HG02943 (cell line): Measurements from ENCODE around the gene DEPDC1B.
"Not testable (repeated sequence)": the region's sequence is repeated elsewhere in the genome, so short reads cannot be mapped to it uniquely, and the experiment has no call there.

ENCODE experiments used
- ATAC-seq: cut with Tn5 transposase; IDR thresholded peaks from one replicate; pipeline ENCODE4 v1.9.1; 2021; ENCODE audit warnings: mild to moderate bottlenecking, low read depth, moderate library complexity; ENCODE audit not compliant: unreplicated experiment

DEPDC1B gene

GRCh38 chr5:60594715-60595477 lies 105.1 kb downstream of the DEPDC1B start:
- ATAC-seq: no peak

GRCh38 chr5:60590172-60590571 lies 109.8 kb downstream of the DEPDC1B start:
- no peak for ATAC-seq

GRCh38 chr5:60587312-60587711 lies 112.7 kb downstream of the DEPDC1B start:
- ATAC-seq: not testable (repeated sequence)

GRCh38 chr5:60586307-60586901 lies 113.6 kb downstream of the DEPDC1B start:
- ATAC-seq: no peak

- no peak for ATAC-seq
These were observed 114.3 kb downstream of the DEPDC1B start for GRCh38 chr5:60585618-60586017.

- ATAC-seq: no peak
These were observed 115.7 kb downstream of the DEPDC1B start for GRCh38 chr5:60584304-60584703.

GRCh38 chr5:60583616-60584015 lies 116.3 kb downstream of the DEPDC1B start:
- ATAC-seq: no peak

- ATAC-seq: no peak
These were observed 121.7 kb downstream of the DEPDC1B start for GRCh38 chr5:60578315-60578714.

- no peak for ATAC-seq
These were observed 122.8 kb downstream of the DEPDC1B start for GRCh38 chr5:60577116-60577515.

GRCh38 chr5:60576425-60576824 lies 123.5 kb downstream of the DEPDC1B start:
- ATAC-seq: no peak

- ATAC-seq: no peak
These were observed 131.3 kb downstream of the DEPDC1B start for GRCh38 chr5:60568646-60569045.

- ATAC-seq: no peak
These were observed 136.2 kb downstream of the DEPDC1B start for GRCh38 chr5:60563696-60564324.

GRCh38 chr5:60553291-60553690 lies 146.7 kb downstream of the DEPDC1B start:
- not testable (repeated sequence) for ATAC-seq

- ATAC-seq: no peak
These were observed 148.1 kb downstream of the DEPDC1B start for GRCh38 chr5:60551829-60552228.

GRCh38 chr5:60551250-60551649 lies 148.7 kb downstream of the DEPDC1B start:
- ATAC-seq: no peak

- ATAC-seq: no peak
These were observed 149.7 kb downstream of the DEPDC1B start for GRCh38 chr5:60550311-60550710.

- no peak for ATAC-seq
These were observed 150.1 kb downstream of the DEPDC1B start for GRCh38 chr5:60549841-60550240.
